Measurements from ENCODE around the gene GGPS1. TPM values are rescaled to one million over a fixed set of nuclear protein-coding genes. Genes with fewer than 3 reads are reported as not detected.
"Not testable (repeated sequence)": the region's sequence is repeated elsewhere in the genome, so short reads cannot be mapped to it uniquely, and the experiment has no call there.

The GGPS1 gene
- total RNA-seq, 1 donor from 2014 or later: 29.8 TPM

- no peak for ATAC-seq
- no peak for DNase-seq
- no peak overlapping the region for H3K27ac ChIP-seq
- no peaks in the 10 kb centered on the region for H3K9me3 ChIP-seq
- H3K4me3 ChIP-seq: no peak overlapping the region
- H3K36me3 ChIP-seq: no peaks in the 10 kb centered on the region
- H3K27me3 ChIP-seq (ENCODE audit: low read depth): no peaks in the 10 kb centered on the region
- TF ChIP-seq CTCF (IDR thresholded peaks at IDR 0.05): no peak
- intact Hi-C loops (cut with DNase I): no loop called here
- peaks cover 32% of the 10 kb centered on the region for H3K4me1 ChIP-seq
Observed at GRCh38 chr1:235298758-235299157, 29.6 kb upstream of the GGPS1 start.

DNA sequence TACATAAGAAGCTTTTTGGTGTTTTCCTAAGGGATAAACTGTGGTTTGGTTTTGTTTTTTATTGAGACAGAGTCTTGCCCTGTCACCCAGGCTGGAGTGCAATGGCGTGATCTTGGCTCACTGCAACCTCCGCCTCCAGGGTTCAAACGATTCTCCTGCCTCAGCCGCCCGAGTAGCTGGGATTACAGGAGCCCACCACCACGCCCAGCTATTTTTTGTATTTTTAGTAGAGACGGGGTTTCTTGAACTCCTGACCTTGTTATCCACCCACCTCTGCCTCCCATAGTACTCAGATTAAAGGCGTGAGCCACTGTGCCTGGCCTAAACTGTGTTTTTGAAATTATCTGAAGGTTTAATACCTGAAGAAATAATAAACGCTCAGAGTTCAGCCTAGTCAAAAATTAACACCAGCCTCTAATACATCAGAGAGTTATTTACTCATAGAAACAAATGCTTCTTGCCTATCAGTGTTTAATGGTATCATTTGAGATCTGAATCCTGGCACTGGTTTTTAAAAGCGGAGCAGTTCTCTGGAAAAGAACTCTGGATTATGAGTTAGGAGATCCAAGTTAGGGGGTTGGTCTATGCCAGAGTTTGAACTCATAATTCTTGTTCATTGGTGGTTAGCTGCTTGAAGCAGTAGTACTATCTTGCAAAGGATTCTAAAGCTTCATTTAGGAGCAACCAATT is 29.1 kb upstream of the GGPS1 start:
- ATAC-seq (no peak), DNase-seq (no peak)
- H3K27me3 ChIP-seq (ENCODE audit: low read depth): no peaks in the 10 kb centered on the region
- H3K9me3 ChIP-seq: no peaks in the 10 kb centered on the region
- intact Hi-C loops (cut with DNase I): no loop called here
- peaks cover 33% of the 10 kb centered on the region for H3K4me1 ChIP-seq
- no peaks in the 10 kb centered on the region for H3K36me3 ChIP-seq
- no peak for TF ChIP-seq CTCF (IDR thresholded peaks at IDR 0.05)
- no peak overlapping the region for H3K27ac ChIP-seq
- H3K4me3 ChIP-seq: no peak overlapping the region

- H3K4me1 ChIP-seq: peaks cover 42% of the 10 kb centered on the region
- ATAC-seq (no peak), DNase-seq (no peak)
- intact Hi-C loops (cut with DNase I): no loop called here
- H3K36me3 ChIP-seq: no peaks in the 10 kb centered on the region
- no peak for TF ChIP-seq CTCF (IDR thresholded peaks at IDR 0.05)
- no peak overlapping the region for H3K4me3 ChIP-seq
- no peak overlapping the region for H3K27ac ChIP-seq
- no peaks in the 10 kb centered on the region for H3K27me3 ChIP-seq (ENCODE audit: low read depth)
- no peaks in the 10 kb centered on the region for H3K9me3 ChIP-seq
Observed at GRCh38 chr1:235302143-235302542, 26.2 kb upstream of the GGPS1 start.

DNA sequence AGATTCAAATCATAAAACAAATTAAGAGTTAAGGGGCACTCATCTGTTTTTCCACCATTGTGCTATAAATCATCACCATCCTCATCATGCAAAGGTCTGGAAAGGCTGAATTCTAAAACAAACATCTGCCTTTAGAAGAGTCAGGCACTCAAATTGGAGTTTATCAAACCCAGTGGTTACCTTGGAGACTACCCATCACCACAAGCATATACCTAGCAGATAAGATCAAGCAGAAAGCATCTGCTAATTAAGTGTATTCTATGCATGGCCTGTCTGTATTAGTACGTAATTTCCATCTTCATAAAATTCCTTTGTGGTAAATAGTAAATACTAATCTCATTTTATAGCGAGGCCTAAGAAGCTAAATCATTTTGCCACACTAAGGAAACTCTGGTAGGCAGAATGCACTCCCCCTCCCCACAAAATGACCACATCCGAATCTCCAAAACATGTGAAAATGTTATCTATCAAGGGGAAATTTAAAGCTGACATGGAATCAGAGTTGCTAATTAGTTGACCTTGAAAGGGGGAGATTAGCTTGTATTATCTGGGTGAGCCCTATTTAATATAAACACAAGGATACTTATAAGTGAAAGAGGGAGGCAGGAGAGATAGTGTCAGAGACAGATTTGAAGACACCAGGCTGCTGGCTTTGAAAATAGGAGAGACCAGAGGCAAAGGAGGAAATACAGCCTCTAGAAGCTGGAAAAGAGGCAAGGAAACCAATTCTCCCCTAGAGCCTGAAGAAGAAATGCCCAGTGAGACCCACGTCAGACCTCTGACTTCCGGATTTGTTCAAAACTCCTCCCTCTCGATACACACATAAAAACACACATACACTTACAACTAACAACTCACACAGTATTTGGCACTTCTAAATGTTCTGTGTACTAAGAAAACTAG is 23.6 kb upstream of the GGPS1 start:
- no peak for DNase-seq
- no peaks in the 10 kb centered on the region for H3K9me3 ChIP-seq
- H3K27me3 ChIP-seq (ENCODE audit: low read depth): no peaks in the 10 kb centered on the region
- intact Hi-C loops (cut with DNase I): no loop called here
- H3K36me3 ChIP-seq: no peaks in the 10 kb centered on the region
- H3K27ac ChIP-seq: peak overlapping the region; percentile 37
- no peak for TF ChIP-seq CTCF (IDR thresholded peaks at IDR 0.05)
- H3K4me3 ChIP-seq: no peak overlapping the region
- ATAC-seq: peak in 1 of 2 donors; percentile 57
- H3K4me1 ChIP-seq: peaks cover 26% of the 10 kb centered on the region

GRCh38 chr1:235307158-235308124 is 20.9 kb upstream of the GGPS1 start:
- Histone ChIP-seq H3K4me3 (no peak overlapping the region), H3K4me1 (peaks cover 39% of the 10 kb centered on the region), H3K9me3 (no peaks in the 10 kb centered on the region), H3K36me3 (no peaks in the 10 kb centered on the region), H3K27ac (no peak overlapping the region), H3K27me3 (ENCODE audit: low read depth) (no peaks in the 10 kb centered on the region)
- no peak for TF ChIP-seq CTCF (IDR thresholded peaks at IDR 0.05)
- intact Hi-C loops (cut with DNase I): no loop called here
- ATAC-seq (no peak), DNase-seq (no peak)

DNA sequence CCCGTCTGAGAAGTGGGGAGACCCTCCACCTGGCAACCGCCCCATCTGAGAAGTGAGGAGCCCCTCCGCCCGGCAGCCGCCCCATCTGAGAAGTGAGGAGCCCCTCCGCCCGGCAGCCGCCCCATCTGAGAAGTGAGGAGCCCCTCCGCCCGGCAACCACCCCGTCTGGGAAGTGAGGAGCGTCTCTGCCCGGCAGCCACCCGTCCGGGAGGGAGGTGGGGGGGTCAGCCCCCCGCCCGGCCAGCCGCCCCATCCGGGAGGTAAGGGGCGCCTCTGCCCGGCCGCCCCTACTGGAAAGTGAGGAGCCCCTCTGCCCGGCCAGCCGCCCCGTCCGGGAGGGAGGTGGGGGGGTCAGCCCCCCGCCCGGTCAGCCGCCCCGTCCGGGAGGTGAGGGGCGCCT is 19.2 kb upstream of the GGPS1 start:
- H3K36me3 ChIP-seq; intact Hi-C loops (cut with DNase I); H3K9me3 ChIP-seq; H3K27ac ChIP-seq; DNase-seq; H3K4me3 ChIP-seq; ATAC-seq; H3K27me3 ChIP-seq (ENCODE audit: low read depth): not testable (repeated sequence)
- H3K4me1 ChIP-seq: peaks cover 48% of the 10 kb centered on the region

Measured in lower lobe of right lung (tissue), 2 donors.